HAP-1 (cell line): ENCODE data around the gene SFR1.

Experiments used
- DNase-seq, 2 experiments: peaks; one replicate each; pipeline ENCODE4 v3.0.0-alpha.2; 2016 to 2020; ENCODE audit warnings: low spot score in 2 of 2
- H3K27me3 ChIP-seq: fragments of 250-450 bp; sonication (Bioruptor Pico); 2 replicates; pipeline ENCODE4 v1.5.1; 2020; ENCODE audit warnings: low read depth, mild to moderate bottlenecking, moderate library complexity
- H3K36me3 ChIP-seq: fragments of 250-450 bp; sonication (Bioruptor Pico); replicated peaks from 2 replicates; pipeline ENCODE4 v1.5.1; 2020; ENCODE audit warnings: mild to moderate bottlenecking
- H3K4me1 ChIP-seq: fragments of 250-450 bp; sonication (Bioruptor Pico); 2 replicates; pipeline ENCODE4 v1.5.1; 2020; ENCODE audit warnings: mild to moderate bottlenecking
- H3K4me3 ChIP-seq: fragments of 250-450 bp; sonication (Bioruptor Pico); 2 replicates; pipeline ENCODE4 v1.5.1; 2020; ENCODE audit warnings: mild to moderate bottlenecking, moderate library complexity
- H3K9me3 ChIP-seq: fragments of 250-450 bp; sonication (Bioruptor Pico); 2 replicates; pipeline ENCODE4 v1.5.1; 2020; ENCODE audit warnings: mild to moderate bottlenecking, moderate library complexity
- in situ Hi-C: fragments of 300-500 bp; cut with MboI; formaldehyde crosslinking; loops from 3 replicates; pipeline ENCODE4 v1.14.3; 2020; ENCODE audit warnings: low sequenced_read_pairs, inconsistent platforms, mixed read lengths

SFR1 gene

DNA sequence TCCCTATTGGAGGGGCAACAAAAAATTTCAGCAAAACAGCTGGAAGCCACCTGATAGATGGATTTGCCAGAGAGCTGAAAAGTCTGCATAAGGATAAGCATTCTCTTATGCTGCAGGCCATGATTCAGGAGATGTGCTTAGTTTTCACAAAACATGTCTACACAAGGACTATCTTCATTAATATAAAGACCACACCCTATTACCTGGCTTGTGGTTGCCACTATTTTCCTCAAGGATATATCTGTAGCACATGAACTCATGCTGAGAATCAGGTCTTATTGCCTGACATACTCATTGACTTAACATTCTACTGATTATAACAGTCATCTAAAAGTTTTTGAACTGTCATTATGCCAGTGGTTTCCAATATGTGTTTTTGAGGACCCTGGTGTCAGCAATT is 29.2 kb upstream of the SFR1 start:
- peaks cover 6% of the 10 kb centered on the region for H3K9me3 ChIP-seq
- no peak for DNase-seq
- peaks cover 10% of the 10 kb centered on the region for H3K4me1 ChIP-seq
- in situ Hi-C loops: no loop called here
- no peaks in the 10 kb centered on the region for H3K27me3 ChIP-seq
- no peak overlapping the region for H3K4me3 ChIP-seq
- no peaks in the 10 kb centered on the region for H3K36me3 ChIP-seq

- H3K4me1 ChIP-seq: no peaks in the 10 kb centered on the region
- no peaks in the 10 kb centered on the region for H3K36me3 ChIP-seq
- peaks cover 6% of the 10 kb centered on the region for H3K9me3 ChIP-seq
- no peak overlapping the region for H3K4me3 ChIP-seq
- in situ Hi-C loops: no loop called here
- no peaks in the 10 kb centered on the region; the same call in 1 of the 2 replicates for H3K27me3 ChIP-seq
- no peak for DNase-seq
These were observed 25.3 kb upstream of the SFR1 start for GRCh38 chr10:104096692-104097091.

DNA sequence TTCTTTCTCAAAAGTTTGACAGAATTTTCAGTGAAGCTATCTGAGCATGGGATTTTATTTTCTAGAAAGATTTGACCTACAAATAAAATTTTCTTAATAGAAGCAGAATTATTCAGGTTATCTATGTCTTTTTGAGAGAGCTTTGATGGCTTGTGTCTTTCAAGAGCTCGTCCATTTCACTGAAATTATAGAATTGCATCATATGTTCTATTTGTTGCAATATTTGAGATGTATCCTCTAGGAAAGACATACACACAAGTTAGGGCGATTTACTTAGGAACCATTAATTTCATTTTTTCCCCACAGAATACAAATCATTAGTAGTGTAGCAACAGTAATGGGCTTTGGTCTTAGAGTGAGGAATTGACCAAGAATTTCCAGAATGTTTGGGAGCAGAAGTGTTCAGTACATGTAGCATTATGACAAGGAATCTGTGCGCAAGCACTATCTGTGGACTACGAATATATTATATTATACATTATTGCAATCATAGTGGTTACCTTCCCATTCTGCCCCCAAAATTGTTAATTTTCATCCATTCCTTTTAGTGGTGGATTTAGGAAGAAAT is 23.5 kb upstream of the SFR1 start:
- peaks cover 6% of the 10 kb centered on the region for H3K9me3 ChIP-seq
- no peak overlapping the region for H3K4me3 ChIP-seq
- H3K4me1 ChIP-seq: no peaks in the 10 kb centered on the region
- no peaks in the 10 kb centered on the region; the same call in 1 of the 2 replicates for H3K27me3 ChIP-seq
- no peak for DNase-seq
- in situ Hi-C loops: no loop called here
- H3K36me3 ChIP-seq: no peaks in the 10 kb centered on the region

GRCh38 chr10:104099269-104099668 is 22.7 kb upstream of the SFR1 start:
- in situ Hi-C loops: no loop called here
- Histone ChIP-seq H3K4me1 (no peaks in the 10 kb centered on the region), H3K4me3 (no peak overlapping the region), H3K36me3 (no peaks in the 10 kb centered on the region), H3K9me3 (0 out of 2 replicates have a peak, but pooled peaks cover 3% of the 10 kb centered on the region), H3K27me3 (peaks cover under 1% of the 10 kb centered on the region; the same call in 1 of the 2 replicates)
- no peak for DNase-seq

DNA sequence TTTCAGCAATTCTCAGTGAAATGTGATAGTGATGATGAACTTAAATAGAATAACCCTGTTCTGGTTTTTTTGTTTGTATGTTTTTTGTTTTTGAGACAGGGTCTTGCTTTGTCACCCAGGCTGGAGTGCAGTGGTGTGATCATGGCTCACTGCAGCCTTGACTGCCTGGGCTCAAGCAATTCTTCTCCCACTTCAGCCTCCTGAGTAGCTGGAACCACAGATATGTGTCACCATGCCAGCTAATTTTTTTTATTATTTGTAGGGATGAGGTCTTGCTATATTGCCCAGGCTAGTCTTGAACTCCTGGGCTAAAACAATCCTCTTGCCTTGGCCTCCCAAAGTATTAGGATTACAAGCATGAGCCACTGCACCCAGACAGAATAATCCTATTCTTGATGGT is 22.0 kb upstream of the SFR1 start:
- H3K4me1 ChIP-seq: no peaks in the 10 kb centered on the region
- 0 out of 2 replicates have a peak, but pooled peaks cover 3% of the 10 kb centered on the region for H3K9me3 ChIP-seq
- H3K27me3 ChIP-seq: peaks cover 4% of the 10 kb centered on the region; the same call in 1 of the 2 replicates
- in situ Hi-C loops: no loop called here
- DNase-seq: no peak
- no peak overlapping the region for H3K4me3 ChIP-seq
- H3K36me3 ChIP-seq: no peaks in the 10 kb centered on the region

- Histone ChIP-seq H3K9me3 (0 out of 2 replicates have a peak, but pooled peaks cover 3% of the 10 kb centered on the region), H3K4me3 (no peak overlapping the region), H3K36me3 (no peaks in the 10 kb centered on the region), H3K27me3 (peaks cover 4% of the 10 kb centered on the region; the same call in 1 of the 2 replicates), H3K4me1 (no peaks in the 10 kb centered on the region)
- in situ Hi-C loops: no loop called here
- no peak for DNase-seq
These were observed 21.2 kb upstream of the SFR1 start for GRCh38 chr10:104100795-104101194.

DNA sequence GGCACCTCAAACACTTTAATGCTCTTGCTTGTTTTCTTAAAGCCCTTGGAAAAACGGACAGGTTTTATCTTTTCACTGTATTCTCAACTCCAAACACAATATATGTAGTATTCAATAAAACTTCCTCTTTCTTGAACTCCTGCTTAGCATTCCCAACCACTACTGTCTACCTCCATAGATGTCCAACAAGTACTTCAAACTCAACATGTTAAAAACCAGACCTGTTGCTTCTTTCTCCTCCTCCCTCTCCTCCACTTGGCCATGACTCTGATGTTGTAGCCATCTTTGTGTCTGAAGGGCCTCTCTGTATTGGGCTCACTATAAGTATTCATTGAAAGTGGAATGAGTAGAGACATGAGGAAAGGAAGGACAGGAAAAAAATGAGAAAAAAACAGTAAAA is 20.1 kb upstream of the SFR1 start:
- H3K4me3 ChIP-seq: no peak overlapping the region
- H3K4me1 ChIP-seq: no peaks in the 10 kb centered on the region
- peaks cover 4% of the 10 kb centered on the region; the same call in 1 of the 2 replicates for H3K27me3 ChIP-seq
- H3K36me3 ChIP-seq: no peaks in the 10 kb centered on the region
- 0 out of 2 replicates have a peak, but pooled peaks cover 3% of the 10 kb centered on the region for H3K9me3 ChIP-seq
- in situ Hi-C loops: no loop called here
- no peak for DNase-seq

- Histone ChIP-seq H3K36me3 (no peaks in the 10 kb centered on the region), H3K27me3 (peaks cover 4% of the 10 kb centered on the region; the same call in 1 of the 2 replicates), H3K4me3 (no peak overlapping the region), H3K9me3 (no peaks in the 10 kb centered on the region), H3K4me1 (no peaks in the 10 kb centered on the region)
- in situ Hi-C loops: no loop called here
- DNase-seq: no peak
These were observed 18.0 kb upstream of the SFR1 start for GRCh38 chr10:104103956-104104355.

GRCh38 chr10:104104418-104104817 is 17.6 kb upstream of the SFR1 start:
- H3K4me3 ChIP-seq: no peak overlapping the region
- no peaks in the 10 kb centered on the region for H3K9me3 ChIP-seq
- in situ Hi-C loops: no loop called here
- H3K27me3 ChIP-seq: peaks cover 4% of the 10 kb centered on the region; the same call in 1 of the 2 replicates
- no peaks in the 10 kb centered on the region for H3K4me1 ChIP-seq
- no peak for DNase-seq
- H3K36me3 ChIP-seq: no peaks in the 10 kb centered on the region

- in situ Hi-C loops: no loop called here
- peaks cover 4% of the 10 kb centered on the region; the same call in 1 of the 2 replicates for H3K27me3 ChIP-seq
- no peak overlapping the region for H3K4me3 ChIP-seq
- no peak for DNase-seq
- no peaks in the 10 kb centered on the region for H3K4me1 ChIP-seq
- H3K36me3 ChIP-seq: no peaks in the 10 kb centered on the region
- no peaks in the 10 kb centered on the region for H3K9me3 ChIP-seq
These were observed 17.0 kb upstream of the SFR1 start for GRCh38 chr10:104104926-104105325.

DNA sequence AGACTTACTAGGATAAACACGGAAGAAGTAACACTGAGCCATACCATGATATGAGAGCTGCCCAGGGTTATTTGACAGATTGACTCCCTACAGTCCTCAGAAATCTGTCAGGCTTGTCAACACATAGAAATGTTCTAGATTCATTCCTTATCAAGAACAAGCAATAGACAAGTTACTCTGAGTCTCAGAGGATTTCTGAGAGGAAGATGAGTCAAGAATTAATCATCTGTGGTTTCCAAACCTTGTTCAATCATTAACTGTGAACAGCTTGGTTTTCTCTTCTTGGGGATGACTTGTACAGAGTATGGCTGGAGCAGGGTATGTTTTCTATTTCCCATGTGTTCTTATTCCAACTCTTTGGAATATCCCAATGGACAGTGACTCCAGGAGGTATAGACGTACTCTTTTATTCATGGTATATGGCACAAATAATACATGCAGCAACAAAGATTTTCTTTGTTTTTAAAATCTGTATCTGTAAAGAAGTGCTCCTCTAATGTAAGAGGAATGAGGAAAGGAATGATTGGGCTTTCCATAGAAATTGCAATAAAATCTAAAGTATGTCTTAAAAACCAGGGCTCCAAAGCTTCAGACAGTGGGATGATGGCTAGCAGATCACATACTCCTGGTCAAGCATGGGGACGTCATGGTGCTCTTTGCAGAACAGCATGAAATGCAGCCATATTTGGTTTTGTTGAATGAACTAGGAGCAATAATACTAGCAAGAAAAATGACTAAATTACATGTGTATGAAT is 11.9 kb upstream of the SFR1 start:
- H3K27me3 ChIP-seq: peaks cover 3% of the 10 kb centered on the region; the same call in 1 of the 2 replicates
- no peaks in the 10 kb centered on the region for H3K9me3 ChIP-seq
- DNase-seq: no peak
- no peaks in the 10 kb centered on the region for H3K36me3 ChIP-seq
- in situ Hi-C loops: no loop called here
- no peak overlapping the region for H3K4me3 ChIP-seq
- H3K4me1 ChIP-seq: no peaks in the 10 kb centered on the region

- no peaks in the 10 kb centered on the region for H3K36me3 ChIP-seq
- H3K9me3 ChIP-seq: no peaks in the 10 kb centered on the region
- H3K27me3 ChIP-seq: peaks cover 3% of the 10 kb centered on the region; the same call in 1 of the 2 replicates
- H3K4me3 ChIP-seq: no peak overlapping the region
- in situ Hi-C loops: no loop called here
- DNase-seq: no peak
- H3K4me1 ChIP-seq: no peaks in the 10 kb centered on the region
These were observed 8.5 kb upstream of the SFR1 start for GRCh38 chr10:104113376-104113956.

- Histone ChIP-seq H3K4me3 (no peak overlapping the region), H3K9me3 (no peaks in the 10 kb centered on the region), H3K27me3 (no peaks in the 10 kb centered on the region), H3K4me1 (peaks cover 13% of the 10 kb centered on the region), H3K36me3 (no peaks in the 10 kb centered on the region)
- no peak for DNase-seq
- in situ Hi-C loops: no loop called here
These were observed 4.1 kb upstream of the SFR1 start for GRCh38 chr10:104117839-104118323.

- Histone ChIP-seq H3K4me1 (peaks cover 13% of the 10 kb centered on the region), H3K36me3 (no peaks in the 10 kb centered on the region), H3K4me3 (no peak overlapping the region), H3K27me3 (no peaks in the 10 kb centered on the region), H3K9me3 (no peaks in the 10 kb centered on the region)
- in situ Hi-C loops: loop anchor here (10.0 kb wide), 2 partner anchors 155 to 225 kb away; partner anchors contain the start of gene SLK
- no peak for DNase-seq
These were observed 2.0 kb upstream of the SFR1 start for GRCh38 chr10:104119996-104120395.
